Measurements from ENCODE around the gene OPCML. TPM values are rescaled to one million over a fixed set of nuclear protein-coding genes. Genes with fewer than 3 reads are reported as not detected.

OPCML gene
- total RNA-seq, 1 experiment from 2014 or later: 0.94 TPM

DNA sequence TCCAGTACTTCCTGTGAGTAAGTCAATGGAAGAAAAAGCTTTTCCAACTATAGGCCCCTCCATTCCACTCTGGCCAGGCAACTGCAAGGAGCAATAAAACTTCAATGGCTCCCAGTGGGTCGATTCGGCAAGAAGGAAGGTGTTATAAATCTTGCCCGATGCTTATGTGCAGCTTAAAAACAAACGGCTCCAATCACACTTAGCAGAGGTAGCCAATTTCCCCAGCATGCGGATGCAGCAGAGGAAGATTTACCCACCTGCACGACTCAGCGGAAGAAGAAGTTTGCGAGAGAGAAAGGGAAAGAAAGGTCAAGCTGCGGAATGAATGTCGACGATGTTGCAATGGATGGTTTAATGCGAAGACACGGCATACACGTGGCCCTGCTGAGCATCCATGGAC lies 141.5 kb downstream of the OPCML start:
- Histone ChIP-seq H3K79me2 (ENCODE audit: insufficient read depth, low read length) (no peaks in the 10 kb centered on the region), H3K23me2 (ENCODE audit: insufficient read length, low read depth, low read length, poor library complexity, severe bottlenecking) (no peaks in the 10 kb centered on the region), H3K4ac (ENCODE audit: low read depth, low read length) (no peak overlapping the region), H2BK15ac (ENCODE audit: low read depth, low read length) (no peak overlapping the region), H3K27me3 (ENCODE audit: insufficient read depth, low read length) (no peaks in the 10 kb centered on the region), H2BK120ac (ENCODE audit: low read depth, low read length, poor library complexity, severe bottlenecking) (no peak overlapping the region), H3K9me3 (ENCODE audit: control insufficient read depth, low read depth, low read length) (no peaks in the 10 kb centered on the region), H3K14ac (ENCODE audit: insufficient read depth, low read length) (no peak overlapping the region), H2AK5ac (ENCODE audit: insufficient read length, low read length) (no peak overlapping the region), H3T11ph (ENCODE audit: low read length) (no peak overlapping the region), H3K18ac (ENCODE audit: insufficient read length, low read depth, low read length) (no peak overlapping the region), H4K8ac (replicated peaks; ENCODE audit: insufficient read length, low read depth, low read length) (no peak overlapping the region), H3K4me1 (ENCODE audit: insufficient read depth, low read length) (no peaks in the 10 kb centered on the region), H3K79me1 (ENCODE audit: insufficient read depth, low read depth, low read length, poor library complexity, severe bottlenecking) (no peaks in the 10 kb centered on the region), H2BK5ac (ENCODE audit: insufficient read length, low read length) (no peak overlapping the region), H2AFZ (ENCODE audit: low read length) (no peak overlapping the region), H3K23ac (ENCODE audit: insufficient read length, low read depth, low read length) (no peak overlapping the region), H3K4me2 (ENCODE audit: insufficient read depth, insufficient read length, low read length) (no peak overlapping the region), H2BK12ac (ENCODE audit: insufficient read length, low read depth, low read length) (no peak overlapping the region), H3K27ac (ENCODE audit: insufficient read length, low read depth, low read length) (no peak overlapping the region), H3K9ac (ENCODE audit: extremely low read depth, insufficient read length, low read length) (no peak overlapping the region), H4K91ac (ENCODE audit: insufficient read length, low read depth, low read length) (no peak overlapping the region), H3K56ac (ENCODE audit: insufficient read length, low read depth, low read length) (no peak overlapping the region), H4K20me1 (ENCODE audit: control insufficient read depth, insufficient read depth, insufficient read length) (no peaks in the 10 kb centered on the region), H4K5ac (ENCODE audit: insufficient read length, low read depth, low read length) (no peak overlapping the region), H2BK20ac (ENCODE audit: low read depth, low read length, poor library complexity, severe bottlenecking) (no peak overlapping the region)
- DNase-seq: no peak
- Mint-ChIP-seq H3K4me3 (no peak overlapping the region), H3K4me1 (peaks cover 8% of the 10 kb centered on the region in 2 experiments), H3K36me3 (ENCODE audit: insufficient read depth in 1 of 3, low read depth in 3 of 3) (no peaks in the 10 kb centered on the region), H3K9me3 (no peaks in the 10 kb centered on the region), H3K27ac (no peak overlapping the region; a peak in 1 of 7 replicates), H3K27me3 (ENCODE audit: low read depth) (no peaks in the 10 kb centered on the region)
- TF ChIP-seq, protein P1, sequence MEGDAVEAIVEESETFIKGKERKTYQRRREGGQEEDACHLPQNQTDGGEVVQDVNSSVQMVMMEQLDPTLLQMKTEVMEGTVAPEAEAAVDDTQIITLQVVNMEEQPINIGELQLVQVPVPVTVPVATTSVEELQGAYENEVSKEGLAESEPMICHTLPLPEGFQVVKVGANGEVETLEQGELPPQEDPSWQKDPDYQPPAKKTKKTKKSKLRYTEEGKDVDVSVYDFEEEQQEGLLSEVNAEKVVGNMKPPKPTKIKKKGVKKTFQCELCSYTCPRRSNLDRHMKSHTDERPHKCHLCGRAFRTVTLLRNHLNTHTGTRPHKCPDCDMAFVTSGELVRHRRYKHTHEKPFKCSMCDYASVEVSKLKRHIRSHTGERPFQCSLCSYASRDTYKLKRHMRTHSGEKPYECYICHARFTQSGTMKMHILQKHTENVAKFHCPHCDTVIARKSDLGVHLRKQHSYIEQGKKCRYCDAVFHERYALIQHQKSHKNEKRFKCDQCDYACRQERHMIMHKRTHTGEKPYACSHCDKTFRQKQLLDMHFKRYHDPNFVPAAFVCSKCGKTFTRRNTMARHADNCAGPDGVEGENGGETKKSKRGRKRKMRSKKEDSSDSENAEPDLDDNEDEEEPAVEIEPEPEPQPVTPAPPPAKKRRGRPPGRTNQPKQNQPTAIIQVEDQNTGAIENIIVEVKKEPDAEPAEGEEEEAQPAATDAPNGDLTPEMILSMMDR (conservative IDR thresholded peaks at IDR 0.05): no peak
- WGBS (ENCODE audit: extremely low coverage, insufficient read length, low lambda C conversion rate): no CpG with 5 or more reads among the region's 14 CpGs

Data from H9 (cell line).